ENCODE measurements around the gene ARHGAP40. TPM values are rescaled to one million over a fixed set of nuclear protein-coding genes. Genes with fewer than 3 reads are reported as not detected.

The ARHGAP40 gene
- total RNA-seq, 1 donor from 2014 or later, result not detected

DNA sequence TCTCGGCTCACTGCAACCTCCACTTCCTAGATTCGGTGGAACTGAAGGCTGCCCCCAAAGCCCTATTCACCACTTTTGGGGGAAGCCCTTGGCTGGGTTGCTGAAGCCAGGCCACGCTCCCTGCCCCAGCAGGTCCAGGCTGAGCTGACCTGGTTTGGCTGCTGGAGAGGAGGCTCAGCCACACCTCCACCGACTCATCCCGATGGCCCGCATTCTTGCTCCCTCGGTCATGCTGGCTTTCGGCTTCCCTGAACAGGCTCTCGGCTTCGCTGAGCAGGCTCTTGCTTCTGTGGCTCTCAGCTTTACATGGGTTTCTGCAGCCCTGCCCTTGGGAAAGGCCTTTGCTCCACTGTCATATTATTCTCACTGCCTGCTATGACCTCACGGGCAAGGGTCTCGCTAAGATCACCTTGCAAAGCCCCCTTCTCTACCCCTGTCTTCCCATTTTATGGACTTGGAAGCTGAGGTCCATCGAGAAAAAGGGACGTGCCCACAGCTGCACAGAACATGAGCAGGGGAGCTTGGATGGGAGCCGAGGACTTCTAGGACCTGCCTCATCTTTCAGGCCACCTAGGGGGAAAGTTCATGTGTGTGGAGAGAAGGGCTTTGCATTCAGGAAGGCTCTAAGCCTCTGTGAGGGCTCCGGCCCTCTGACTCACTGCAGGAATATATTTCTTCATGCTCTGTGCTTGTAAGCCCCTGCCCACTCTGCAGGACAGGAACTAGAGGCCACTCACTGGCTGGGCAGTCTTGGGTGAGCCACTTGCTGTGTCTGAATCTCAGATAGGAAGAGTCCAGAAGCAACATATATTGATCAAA lies 15.6 kb downstream of the ARHGAP40 start:
- intact Hi-C loops (cut with micrococcal nuclease), result no loop called here

DNA sequence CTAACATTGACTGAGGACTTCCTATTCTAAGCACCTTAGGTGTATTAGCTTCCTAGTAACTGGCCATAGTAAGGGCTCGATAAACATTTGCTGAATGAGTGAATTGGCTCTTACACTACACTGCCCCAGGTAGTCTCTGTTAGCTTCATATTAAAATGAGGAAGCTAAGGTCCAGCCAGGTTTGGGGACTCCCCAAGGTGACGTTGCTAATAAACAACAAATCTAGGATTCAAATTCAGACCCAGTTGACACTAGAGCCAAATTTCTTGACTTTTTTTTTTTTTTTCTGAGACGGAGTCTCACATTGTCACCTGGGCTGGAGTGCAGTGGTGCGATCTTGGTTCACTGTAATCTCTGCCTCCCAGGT lies 16.2 kb downstream of the ARHGAP40 start:
- intact Hi-C loops (cut with micrococcal nuclease), result no loop called here

DNA sequence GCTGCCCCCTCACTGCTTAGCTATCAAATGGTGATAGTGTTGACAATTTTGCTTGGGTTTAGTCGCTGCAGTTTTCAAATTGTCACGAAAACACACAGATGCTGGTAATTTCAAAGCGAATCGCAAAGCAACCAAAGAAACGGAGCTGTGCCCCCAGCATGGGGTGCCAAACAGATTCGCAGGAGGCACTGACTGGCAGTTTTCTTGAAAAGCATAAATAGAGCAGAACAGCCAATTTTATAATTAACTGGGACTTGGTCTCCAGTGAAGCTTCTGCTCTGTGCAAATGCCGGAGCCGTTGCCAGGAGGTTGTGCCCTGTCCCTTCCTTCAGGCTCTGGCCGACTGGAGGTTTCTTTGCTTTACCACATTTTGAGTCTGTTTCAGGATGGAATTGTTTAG lies 18.8 kb downstream of the ARHGAP40 start:
- intact Hi-C loops (cut with micrococcal nuclease), result no loop called here

DNA sequence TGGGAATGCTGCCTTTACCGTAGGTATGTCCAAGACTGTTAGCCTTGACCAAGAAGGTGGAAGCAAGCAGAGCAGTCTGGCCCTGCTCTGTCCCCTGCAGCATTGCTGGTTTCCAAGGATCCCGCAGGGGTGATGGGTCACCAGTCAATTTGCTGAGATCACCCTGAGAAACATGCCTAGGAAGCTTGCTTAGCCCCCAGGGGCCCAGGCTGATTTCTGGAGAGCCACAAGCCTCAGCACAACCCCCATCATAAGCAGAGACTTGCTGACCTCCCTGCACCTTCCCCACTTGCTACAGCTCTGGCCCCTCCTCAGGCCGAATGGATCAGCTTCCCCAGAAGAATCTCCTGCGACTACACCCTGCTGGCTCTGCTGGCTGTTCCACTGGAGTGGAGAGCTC lies 21.5 kb downstream of the ARHGAP40 start:
- intact Hi-C loops (cut with micrococcal nuclease), result no loop called here

DNA sequence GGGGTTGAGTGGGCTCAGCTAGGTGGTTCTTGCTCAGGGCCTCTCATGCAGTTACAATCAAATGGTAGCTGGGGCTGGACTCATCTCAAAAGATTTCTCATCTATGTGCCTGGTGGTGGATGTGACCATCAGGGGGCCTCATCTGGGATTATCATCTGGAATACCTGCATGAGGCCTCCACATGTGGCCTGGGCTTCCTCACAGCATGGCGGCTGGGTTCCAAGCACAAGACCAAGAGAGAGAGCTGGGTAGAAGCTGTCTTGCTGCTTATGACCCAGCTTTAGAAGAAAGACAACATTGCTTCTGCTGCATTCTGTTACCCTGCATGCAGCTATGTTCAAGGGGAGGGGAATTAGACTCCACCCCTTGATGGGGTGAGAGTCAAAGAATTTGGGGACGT lies 22.5 kb downstream of the ARHGAP40 start:
- intact Hi-C loops (cut with micrococcal nuclease), result no loop called here

DNA sequence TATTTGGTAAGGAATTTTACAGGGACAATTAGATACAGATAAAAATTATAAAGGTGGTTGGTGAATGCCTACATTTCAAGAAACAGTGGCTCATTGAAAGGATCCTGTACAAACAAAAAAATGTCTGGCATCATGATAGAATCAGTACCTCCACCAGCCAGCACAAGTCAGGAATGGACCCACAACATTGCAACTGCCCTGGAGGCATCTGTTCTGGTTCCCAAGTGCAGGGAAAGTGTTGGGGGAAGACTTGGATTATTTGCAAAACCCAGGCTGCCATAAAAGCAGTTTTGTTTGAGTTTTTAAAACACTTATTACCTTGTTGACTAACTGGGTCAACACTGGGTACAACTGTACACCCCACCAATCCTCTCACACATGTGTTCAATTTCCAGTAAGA lies 24.3 kb downstream of the ARHGAP40 start:
- intact Hi-C loops (cut with micrococcal nuclease), result no loop called here

DNA sequence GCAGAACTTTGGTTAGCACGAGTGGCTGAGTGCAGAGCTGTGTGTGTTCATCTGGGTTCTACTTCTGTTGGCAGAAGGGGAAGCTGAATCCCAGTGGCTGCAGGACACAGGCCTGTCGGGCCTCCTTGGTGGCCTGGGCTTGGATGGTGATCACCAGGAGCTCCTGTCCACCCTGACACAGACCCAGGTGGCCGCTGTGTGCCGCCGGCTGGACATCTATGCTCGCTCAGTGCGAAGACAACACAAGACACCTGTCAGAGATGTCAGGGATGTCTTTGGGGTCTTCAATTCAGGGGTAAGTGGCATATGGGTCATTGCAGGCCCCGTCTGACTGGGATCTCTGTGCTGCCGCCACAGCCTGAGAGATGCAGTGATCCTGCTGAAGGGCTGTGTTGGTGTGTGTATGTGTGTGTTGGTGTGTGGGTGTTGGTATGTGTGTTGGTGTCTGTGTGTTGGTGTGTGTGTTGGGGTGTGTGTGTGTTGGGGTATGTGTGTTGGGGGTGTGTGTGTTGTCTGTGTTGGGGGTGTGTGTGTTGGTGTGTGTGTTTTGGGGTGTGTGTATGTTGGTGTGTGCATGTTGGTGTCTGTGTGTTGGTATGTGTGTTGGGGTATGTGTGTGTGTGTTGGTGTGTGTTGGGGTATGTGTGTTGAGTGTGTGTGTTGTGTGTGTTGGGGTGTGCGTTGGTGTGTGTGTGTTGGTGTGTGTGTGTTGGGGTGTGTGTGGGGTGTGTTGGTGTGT lies 25.5 kb downstream of the ARHGAP40 start:
- intact Hi-C loops (cut with micrococcal nuclease), result no loop called here

DNA sequence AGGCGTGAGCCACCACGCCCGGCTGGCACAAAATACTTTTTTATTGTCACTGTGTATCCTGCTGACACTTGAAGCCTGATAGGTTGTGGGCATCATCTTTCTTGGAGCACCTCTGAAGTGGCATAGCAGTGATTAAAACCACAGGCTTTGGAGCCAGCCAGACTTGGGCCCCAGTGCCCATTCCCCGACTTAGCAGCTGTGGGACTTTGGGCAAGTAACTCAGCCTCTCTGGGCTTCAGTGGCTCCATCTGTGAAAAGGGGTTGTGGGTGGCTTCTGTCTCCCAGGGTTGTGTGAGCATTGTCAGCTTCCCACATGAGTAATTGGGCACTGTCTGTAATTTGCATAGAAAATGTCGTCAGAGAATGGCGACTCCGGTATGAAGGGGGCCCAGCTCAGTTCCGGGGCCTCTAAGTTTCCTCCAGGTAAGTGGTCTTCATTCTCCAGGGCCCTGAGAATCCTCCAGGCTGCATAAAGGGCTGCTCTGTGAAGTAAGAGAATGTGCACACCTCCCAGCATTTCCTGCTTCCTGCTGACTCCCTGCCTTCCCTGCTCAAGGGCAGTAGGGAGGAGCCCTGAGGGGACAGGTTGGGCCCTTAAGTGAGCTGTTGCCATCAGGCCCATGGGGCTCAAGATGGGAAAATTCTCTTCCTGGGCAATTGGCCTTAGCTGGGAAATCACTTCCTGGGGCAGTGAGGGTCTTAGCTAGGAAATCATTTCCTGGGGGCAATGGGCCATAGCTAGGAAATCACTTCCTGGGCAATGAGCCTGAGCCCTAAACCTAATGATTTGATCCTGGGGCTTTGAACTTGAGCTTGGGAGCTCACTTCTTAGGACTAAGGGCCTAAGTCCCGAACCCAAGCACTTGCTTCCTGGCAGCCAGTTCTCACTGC lies 27.2 kb downstream of the ARHGAP40 start:
- intact Hi-C loops (cut with micrococcal nuclease), result no loop called here

DNA sequence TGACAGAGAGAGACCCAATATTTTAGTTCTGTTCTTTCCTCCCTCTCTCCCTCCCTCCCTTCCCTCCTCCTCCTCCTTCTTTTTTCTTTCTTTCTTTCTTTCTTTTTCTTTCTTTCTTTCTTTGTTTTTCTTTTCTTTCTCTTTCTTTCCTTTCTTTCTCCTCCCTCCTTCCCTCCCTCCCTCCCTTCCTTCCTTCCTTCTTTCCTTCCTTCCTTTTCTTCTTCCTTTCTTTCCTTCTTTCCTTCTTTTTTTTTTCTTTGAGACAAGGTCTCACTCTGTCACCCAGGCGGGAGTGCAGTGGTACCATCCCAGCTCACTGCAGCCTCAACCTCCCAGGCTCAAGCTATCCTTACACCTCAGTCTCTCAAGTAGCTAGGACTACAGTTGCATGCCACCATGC lies 28.4 kb downstream of the ARHGAP40 start:
- intact Hi-C loops (cut with micrococcal nuclease), result loop anchor here (5.0 kb wide), 1 partner anchor 417 kb away; no protein-coding TSS in a partner anchor

DNA sequence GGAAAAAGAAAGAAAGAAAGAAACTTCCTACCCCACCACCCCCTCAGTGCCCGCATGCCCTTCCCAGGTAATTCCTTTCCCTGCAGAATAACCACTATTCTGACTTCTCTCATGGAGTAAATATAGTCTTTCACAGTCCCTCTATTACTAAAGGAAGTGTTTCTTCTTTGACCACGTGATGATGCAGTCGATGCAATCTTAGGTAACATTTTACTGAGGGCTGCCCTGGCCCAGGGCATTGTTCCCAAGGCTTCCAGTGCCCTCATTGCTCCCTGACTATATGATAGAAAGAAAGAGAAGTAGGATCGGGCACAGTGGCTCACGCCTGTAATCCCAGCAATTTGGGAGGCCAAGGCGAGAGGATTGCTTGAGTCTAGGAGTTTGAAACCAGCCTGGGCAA lies 29.1 kb downstream of the ARHGAP40 start:
- intact Hi-C loops (cut with micrococcal nuclease), result loop anchor here (5.0 kb wide), 1 partner anchor 417 kb away; no protein-coding TSS in a partner anchor

DNA sequence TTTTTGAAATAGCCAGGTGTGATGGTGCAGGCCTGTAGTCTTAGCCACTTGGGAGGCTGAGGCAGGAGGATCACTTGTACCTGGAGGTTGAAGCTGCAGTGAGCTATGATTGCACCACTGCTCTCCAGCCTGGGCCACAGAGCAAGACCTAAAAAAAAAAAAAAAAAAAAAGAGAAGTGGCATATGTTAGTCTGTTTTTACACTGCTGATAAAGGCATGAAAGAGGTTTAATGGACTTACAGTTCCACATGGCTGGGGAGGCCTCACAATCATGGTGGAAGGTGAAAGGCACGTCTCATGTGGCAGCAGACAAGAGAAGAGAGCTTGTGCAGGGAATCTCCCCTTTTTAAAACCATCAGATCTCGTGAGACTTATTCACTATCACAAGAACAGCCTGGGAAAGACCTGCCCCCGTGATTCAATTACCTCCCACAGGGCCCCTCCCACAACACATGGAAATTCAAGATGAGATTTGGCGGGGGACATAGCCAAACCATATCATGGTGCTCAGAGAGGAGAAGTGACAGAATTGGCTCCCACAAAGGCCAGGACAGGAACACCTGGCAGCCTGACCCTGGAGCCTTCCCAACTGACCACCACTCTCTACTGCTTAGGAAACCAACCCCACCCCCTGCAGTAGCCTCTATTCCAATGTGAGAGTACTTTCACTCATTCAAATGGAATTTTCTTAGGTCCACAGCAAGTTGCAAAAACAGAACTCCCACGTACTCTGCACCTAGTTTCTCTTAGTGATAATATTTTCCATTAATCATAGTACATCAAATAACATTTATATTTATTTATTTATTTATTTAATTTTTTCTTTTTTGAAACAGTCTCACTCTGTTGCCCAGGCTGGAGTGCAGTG lies 29.8 kb downstream of the ARHGAP40 start:
- intact Hi-C loops (cut with micrococcal nuclease), result loop anchor here (5.0 kb wide), 1 partner anchor 416 kb away; no protein-coding TSS in a partner anchor

DNA sequence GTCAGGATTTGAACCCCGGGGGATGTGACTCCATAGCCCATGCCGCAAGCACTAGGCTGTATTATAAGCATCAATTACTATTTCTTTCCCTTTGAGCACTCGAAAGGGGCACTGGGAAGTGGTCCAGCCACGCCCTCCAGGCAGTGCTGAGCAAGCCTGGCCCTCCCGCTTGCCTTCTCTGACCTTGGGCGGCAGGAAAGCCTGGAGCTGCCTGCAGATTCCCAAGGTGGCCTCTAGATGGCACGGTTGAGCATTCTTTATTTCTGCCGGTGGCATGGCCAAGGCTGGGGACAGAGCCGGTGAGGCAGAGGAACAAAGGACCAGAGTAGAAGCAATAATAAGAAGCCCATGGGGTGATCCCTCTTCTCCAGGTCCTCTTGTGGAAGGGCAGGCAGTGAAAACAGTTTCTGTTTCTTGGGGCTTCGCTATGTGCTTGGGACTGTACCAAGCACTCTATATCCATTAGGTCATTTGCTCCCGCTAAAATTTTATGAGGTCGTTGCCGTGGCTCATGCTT lies 32.0 kb downstream of the ARHGAP40 start:
- intact Hi-C loops (cut with micrococcal nuclease), result loop anchor here (1.0 to 5.0 kb wide), 2 partner anchors 118 to 414 kb away; no protein-coding TSS in a partner anchor

DNA sequence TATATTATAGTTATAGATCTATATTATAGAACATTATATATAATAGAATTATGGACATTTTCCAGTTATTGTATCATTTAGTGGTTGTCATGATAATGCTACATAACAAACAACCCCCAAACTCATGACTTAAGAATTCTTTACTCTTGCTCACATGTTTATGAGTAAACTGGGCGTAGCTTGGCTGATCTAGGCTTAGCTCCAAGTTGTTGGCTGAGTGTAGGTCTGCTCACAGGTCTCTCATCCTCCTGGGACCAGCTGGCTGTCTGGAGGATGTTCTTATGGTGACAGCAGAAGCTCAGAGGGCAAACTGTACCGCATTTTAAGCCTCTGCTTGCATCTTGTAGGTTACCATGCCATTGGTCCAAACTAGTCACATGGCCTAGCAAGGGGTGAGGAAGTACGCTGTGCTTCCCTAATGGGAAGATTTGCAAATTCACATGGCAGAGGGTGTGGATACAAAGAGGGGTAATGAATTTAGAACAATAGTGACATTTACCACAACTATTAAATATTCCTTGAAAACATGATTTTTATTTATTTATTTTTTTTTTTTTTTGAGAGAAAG lies 34.2 kb downstream of the ARHGAP40 start:
- intact Hi-C loops (cut with micrococcal nuclease), result no loop called here

DNA sequence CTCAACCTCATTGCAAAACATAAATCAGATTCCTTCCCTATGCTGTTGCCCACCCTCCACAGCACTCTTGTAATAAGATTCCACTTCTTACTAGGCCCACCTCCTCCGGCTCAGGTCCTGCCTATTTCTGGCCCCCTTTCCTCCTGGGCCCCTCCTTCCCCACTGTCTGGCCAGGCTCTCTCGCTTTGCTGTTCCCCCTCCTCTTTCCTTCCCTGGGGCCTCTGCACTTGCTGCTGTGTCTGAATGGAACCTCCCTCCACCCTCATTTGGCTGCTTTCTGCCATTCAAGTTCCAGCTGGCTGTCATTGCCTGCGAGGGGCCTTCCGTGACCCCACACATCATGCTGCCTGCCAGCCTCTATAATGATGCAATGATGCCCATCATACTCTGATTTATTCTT lies 38.9 kb downstream of the ARHGAP40 start:
- intact Hi-C loops (cut with micrococcal nuclease), result no loop called here

DNA sequence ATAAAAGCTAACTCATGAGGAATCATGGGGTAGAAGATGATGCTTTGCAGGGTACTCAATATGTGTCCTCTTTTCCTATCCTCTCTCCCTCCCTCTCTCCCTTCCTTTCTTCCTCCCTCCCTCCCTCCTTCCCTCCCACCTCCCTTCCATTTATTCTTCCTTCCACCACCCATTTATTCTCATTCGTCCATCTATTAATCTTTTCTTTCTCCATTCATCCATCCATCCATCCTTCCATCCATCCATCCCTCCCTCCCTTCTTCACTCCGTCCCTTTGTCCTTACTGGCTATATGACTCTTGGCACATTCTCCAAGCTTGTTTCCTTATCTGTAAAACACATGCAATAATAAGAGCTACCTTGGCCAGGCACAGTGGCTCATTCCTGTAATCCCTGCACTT lies 40.9 kb downstream of the ARHGAP40 start:
- intact Hi-C loops (cut with micrococcal nuclease), result no loop called here

DNA sequence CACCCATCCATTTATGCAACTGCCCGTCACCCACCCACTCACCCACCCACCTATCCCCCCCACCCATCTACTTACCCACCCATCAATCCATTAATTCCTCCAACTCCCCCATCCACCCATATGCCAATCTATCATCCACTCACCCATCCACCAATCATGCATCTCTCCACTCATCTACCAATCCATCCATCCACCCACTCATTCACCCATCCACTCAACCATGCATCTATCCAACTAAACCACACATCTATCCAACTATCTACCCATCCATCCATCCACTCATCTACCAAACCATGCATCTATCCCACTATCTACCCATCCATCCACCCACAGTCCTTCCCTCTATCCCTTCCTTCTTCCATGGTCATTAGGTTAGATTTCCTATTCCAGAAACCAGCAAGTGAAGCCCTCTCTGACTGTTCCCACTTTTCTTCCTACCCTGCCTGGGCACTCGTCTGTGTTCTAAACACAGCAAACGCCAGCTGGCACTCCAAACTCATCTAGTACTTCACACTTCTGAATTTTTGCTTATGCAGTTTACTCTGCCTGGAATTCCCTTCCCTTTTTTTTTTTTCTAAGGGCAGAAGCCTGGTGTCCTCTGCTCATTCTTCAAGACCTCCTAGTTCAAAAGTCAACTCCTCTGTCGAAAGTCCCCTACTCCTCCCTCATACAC lies 43.1 kb downstream of the ARHGAP40 start:
- intact Hi-C loops (cut with micrococcal nuclease), result loop anchor here (5.0 kb wide), 1 partner anchor 163 kb away; the partner anchor contains the start of gene PPP1R16B

DNA sequence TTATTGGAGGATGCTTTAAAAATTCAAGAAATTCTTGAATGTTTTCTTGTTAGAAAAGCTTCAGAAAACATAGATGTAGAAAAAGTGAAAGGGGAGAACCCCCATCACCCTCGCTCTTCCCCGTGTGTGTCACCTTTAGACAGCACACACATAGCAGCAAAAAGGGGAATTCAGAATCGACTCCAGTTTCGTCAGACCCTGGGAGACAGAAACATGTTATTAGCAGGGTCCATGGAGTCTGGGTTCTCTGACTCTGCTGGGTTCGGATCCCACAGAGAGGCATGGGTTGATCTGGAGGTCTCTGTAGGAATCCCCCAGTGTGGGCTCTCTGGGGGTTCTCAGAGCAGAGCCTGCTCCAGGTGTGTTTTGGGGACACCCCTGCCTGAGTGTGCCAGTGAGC lies 43.7 kb downstream of the ARHGAP40 start:
- intact Hi-C loops (cut with micrococcal nuclease), result loop anchor here (5.0 kb wide), 1 partner anchor 162 kb away; the partner anchor contains the start of gene PPP1R16B

DNA sequence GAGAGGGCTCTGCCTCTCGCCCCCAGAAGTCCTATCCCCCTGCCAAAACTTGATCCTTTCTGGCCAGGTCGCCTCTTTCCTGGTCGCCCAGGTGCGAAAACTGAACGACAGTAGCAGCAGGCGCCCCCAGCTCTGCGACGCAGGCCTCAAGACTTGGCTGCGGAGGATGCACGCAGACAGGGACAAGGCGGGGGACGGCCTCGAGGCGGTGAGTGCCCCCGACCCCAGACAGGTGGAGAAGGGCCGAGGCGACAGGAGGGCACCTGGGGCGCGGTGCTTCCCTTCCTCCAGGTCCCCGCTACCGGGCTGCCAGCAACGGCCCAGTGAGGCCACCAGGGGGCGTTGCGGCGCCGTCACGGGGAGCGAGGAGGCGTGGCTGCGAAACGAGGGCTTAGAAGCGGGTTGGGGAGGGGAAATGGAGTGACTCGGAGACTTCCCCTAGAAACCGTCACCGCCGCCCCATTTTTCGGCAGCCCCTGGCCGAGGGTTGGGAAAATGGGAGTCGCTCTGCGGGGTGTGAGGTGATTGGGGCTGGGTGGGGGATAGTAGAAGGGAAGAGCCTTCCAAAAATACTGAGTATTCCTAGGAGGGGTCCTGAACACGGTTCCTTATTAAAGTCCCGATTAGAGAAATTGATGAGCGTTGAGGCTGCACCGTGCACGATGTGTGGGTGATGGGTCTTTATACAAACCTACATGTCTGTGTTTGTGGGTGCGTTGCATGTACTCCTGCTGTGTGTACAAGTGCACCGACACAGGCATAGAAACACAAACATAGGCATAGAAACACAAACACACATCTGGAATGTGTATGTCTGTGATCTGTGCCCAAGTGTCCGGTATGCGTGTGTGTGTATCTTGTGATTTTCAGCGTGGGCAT lies 44.6 kb downstream of the ARHGAP40 start:
- intact Hi-C loops (cut with micrococcal nuclease), result loop anchor here (1.0 to 5.0 kb wide), 10 partner anchors 28 to 435 kb away; partner anchors contain the start of genes DHX35, FAM83D and PPP1R16B

Measured in T-helper 1 cell treated with Interleukin-12 subunit alpha and Interleukin-12 subunit beta and Interleukin-4 antibody, amounts not matched to agents 30 ng/mL and 1 ng/mL, for 36 hours (primary cell).